ENCODE data around the gene DIPK2A. TPM values are rescaled to one million over a fixed set of nuclear protein-coding genes. Genes with fewer than 3 reads are reported as not detected.

The DIPK2A gene
- total RNA-seq, 6 donors from 2014 or later, result 15.7 to 73.6 (median 28.0) TPM

- H3K27me3 ChIP-seq, result no peaks in the 10 kb centered on the region
- no peak overlapping the region for H3K27ac ChIP-seq
- H3K4me1 ChIP-seq, result peaks cover 0 to 3% (median 0%) of the 10 kb centered on the region in 4 donors
- ATAC-seq (ENCODE audit: low FRiP score in 2 of 2), result no peak
- no peaks in the 10 kb centered on the region for H3K36me3 ChIP-seq
- no peaks in the 10 kb centered on the region for H3K9me3 ChIP-seq
- no peak for TF ChIP-seq POLR2AphosphoS5 (IDR thresholded peaks at IDR 0.05)
- TF ChIP-seq EP300 (IDR thresholded peaks at IDR 0.05), result no peak
- TF ChIP-seq, protein P1, sequence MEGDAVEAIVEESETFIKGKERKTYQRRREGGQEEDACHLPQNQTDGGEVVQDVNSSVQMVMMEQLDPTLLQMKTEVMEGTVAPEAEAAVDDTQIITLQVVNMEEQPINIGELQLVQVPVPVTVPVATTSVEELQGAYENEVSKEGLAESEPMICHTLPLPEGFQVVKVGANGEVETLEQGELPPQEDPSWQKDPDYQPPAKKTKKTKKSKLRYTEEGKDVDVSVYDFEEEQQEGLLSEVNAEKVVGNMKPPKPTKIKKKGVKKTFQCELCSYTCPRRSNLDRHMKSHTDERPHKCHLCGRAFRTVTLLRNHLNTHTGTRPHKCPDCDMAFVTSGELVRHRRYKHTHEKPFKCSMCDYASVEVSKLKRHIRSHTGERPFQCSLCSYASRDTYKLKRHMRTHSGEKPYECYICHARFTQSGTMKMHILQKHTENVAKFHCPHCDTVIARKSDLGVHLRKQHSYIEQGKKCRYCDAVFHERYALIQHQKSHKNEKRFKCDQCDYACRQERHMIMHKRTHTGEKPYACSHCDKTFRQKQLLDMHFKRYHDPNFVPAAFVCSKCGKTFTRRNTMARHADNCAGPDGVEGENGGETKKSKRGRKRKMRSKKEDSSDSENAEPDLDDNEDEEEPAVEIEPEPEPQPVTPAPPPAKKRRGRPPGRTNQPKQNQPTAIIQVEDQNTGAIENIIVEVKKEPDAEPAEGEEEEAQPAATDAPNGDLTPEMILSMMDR (IDR thresholded peaks at IDR 0.05), result no peak
- no peak for TF ChIP-seq POLR2A (IDR thresholded peaks at IDR 0.05)
- DNase-seq, result no peak
- no peak overlapping the region for H3K4me3 ChIP-seq
These were observed 16.5 kb upstream of the DIPK2A start for GRCh38 chr3:143955113-143955512.

- Histone ChIP-seq H3K4me1 (no peaks in the 10 kb centered on the region), H3K36me3 (no peaks in the 10 kb centered on the region), H3K9me3 (no peaks in the 10 kb centered on the region), H3K4me3 (no peak overlapping the region), H3K27ac (no peak overlapping the region), H3K27me3 (no peaks in the 10 kb centered on the region)
- no peak for DNase-seq
- 63 to 76% methylated on average over 1 of the region's 1 CpG for WGBS, 2 donors
- TF ChIP-seq EP300 (IDR thresholded peaks at IDR 0.05) (no peak), POLR2A (IDR thresholded peaks at IDR 0.05) (no peak), POLR2AphosphoS5 (IDR thresholded peaks at IDR 0.05) (no peak)
- TF ChIP-seq, protein P1 (IDR thresholded peaks at IDR 0.05), result no peak
- no peak for ATAC-seq (ENCODE audit: low FRiP score in 2 of 2)
These were observed 14.8 kb upstream of the DIPK2A start for GRCh38 chr3:143956838-143957237.

- Histone ChIP-seq H3K4me1 (no peaks in the 10 kb centered on the region), H3K36me3 (no peaks in the 10 kb centered on the region), H3K4me3 (no peak overlapping the region), H3K27ac (no peak overlapping the region), H3K9me3 (no peaks in the 10 kb centered on the region), H3K27me3 (no peaks in the 10 kb centered on the region)
- TF ChIP-seq EP300 (IDR thresholded peaks at IDR 0.05) (no peak), POLR2A (IDR thresholded peaks at IDR 0.05) (no peak), POLR2AphosphoS5 (IDR thresholded peaks at IDR 0.05) (no peak)
- TF ChIP-seq, protein P1 (IDR thresholded peaks at IDR 0.05), result no peak
- DNase-seq (no peak), ATAC-seq (ENCODE audit: low FRiP score in 2 of 2) (no peak)
These were observed 14.2 kb upstream of the DIPK2A start for GRCh38 chr3:143957453-143957852.

- no peak overlapping the region for H3K4me3 ChIP-seq
- no peaks in the 10 kb centered on the region for H3K4me1 ChIP-seq
- no peaks in the 10 kb centered on the region for H3K36me3 ChIP-seq
- TF ChIP-seq, protein P1 (IDR thresholded peaks at IDR 0.05), result no peak
- TF ChIP-seq POLR2A (IDR thresholded peaks at IDR 0.05) (no peak), EP300 (IDR thresholded peaks at IDR 0.05) (no peak), POLR2AphosphoS5 (IDR thresholded peaks at IDR 0.05) (no peak)
- DNase-seq (no peak), ATAC-seq (ENCODE audit: low FRiP score in 2 of 2) (no peak)
- H3K9me3 ChIP-seq, result no peaks in the 10 kb centered on the region
- no peaks in the 10 kb centered on the region for H3K27me3 ChIP-seq
- no peak overlapping the region for H3K27ac ChIP-seq
These were observed 12.7 kb upstream of the DIPK2A start for GRCh38 chr3:143958966-143959365.

GRCh38 chr3:143961342-143961741 is 10.3 kb upstream of the DIPK2A start:
- ATAC-seq (ENCODE audit: low FRiP score in 2 of 2), result no peak
- H3K27ac ChIP-seq, result no peak overlapping the region
- H3K27me3 ChIP-seq, result no peaks in the 10 kb centered on the region
- H3K9me3 ChIP-seq, result no peaks in the 10 kb centered on the region
- H3K36me3 ChIP-seq, result no peaks in the 10 kb centered on the region
- DNase-seq, result no peak
- 85 to 88% methylated on average over 1 of the region's 1 CpG for whole genome bisulfite sequencing, 2 donors
- H3K4me3 ChIP-seq, result no peak overlapping the region
- TF ChIP-seq, protein P1 (IDR thresholded peaks at IDR 0.05), result no peak
- TF ChIP-seq EP300 (IDR thresholded peaks at IDR 0.05), result no peak
- TF ChIP-seq POLR2A (IDR thresholded peaks at IDR 0.05), result no peak
- TF ChIP-seq POLR2AphosphoS5 (IDR thresholded peaks at IDR 0.05), result no peak
- H3K4me1 ChIP-seq, result no peaks in the 10 kb centered on the region
